Neural cell (in vitro differentiated cells): ENCODE results near the gene PER2. TPM values are rescaled to one million over a fixed set of nuclear protein-coding genes. Genes with fewer than 3 reads are reported as not detected.

Experiments
- H2AFZ ChIP-seq: fragments of 200-600, 300-800 bp; sonication (generic), shearing (Covaris generic); 2 replicates; pipeline ENCODE4 v1.6.0; 2014; ENCODE audit warnings: low read depth, mild to moderate bottlenecking, antibody characterized with exemption, low read length, moderate library complexity
- H3F3A ChIP-seq: fragments of 200-600 bp; shearing (Covaris generic); 2 replicates; pipeline ENCODE4 v1.6.1; 2016; ENCODE audit warnings: mild to moderate bottlenecking, moderate library complexity, mixed read lengths, antibody characterized with exemption, low read length; ENCODE audit not compliant: insufficient read depth, poor library complexity, severe bottlenecking
- H3K27ac ChIP-seq: fragments of 200-600, 300-800 bp; sonication (generic), shearing (Covaris generic); 2 replicates; pipeline ENCODE4 v1.5.1; 2014; ENCODE audit warnings: mild to moderate bottlenecking, low read length, moderate library complexity
- H3K27me3 ChIP-seq: fragments of 300-800, 200-600 bp; sonication (generic), shearing (Covaris generic); 2 replicates; pipeline ENCODE4 v1.6.0; 2014; ENCODE audit warnings: mild to moderate bottlenecking, low read depth, low read length, moderate library complexity; ENCODE audit not compliant: insufficient read depth
- H3K36me3 ChIP-seq: fragments of 300-800, 200-600 bp; sonication (generic), shearing (Covaris generic); 2 replicates; pipeline ENCODE4 v1.5.1; 2014; ENCODE audit warnings: mild to moderate bottlenecking, antibody characterized with exemption, low read length, moderate library complexity; ENCODE audit not compliant: insufficient read depth
- H3K4me2 ChIP-seq: fragments of 300-800, 200-600 bp; sonication (generic), shearing (Covaris generic); 2 replicates; pipeline ENCODE4 v1.6.0; 2014; ENCODE audit warnings: mild to moderate bottlenecking, low read length
- H3K4me3 ChIP-seq: fragments of 300-800, 200-600 bp; sonication (generic), shearing (Covaris generic); 2 replicates; pipeline ENCODE4 v1.5.1; 2014; ENCODE audit warnings: mild to moderate bottlenecking, low read length, moderate library complexity
- H3K79me2 ChIP-seq: fragments of 200-600 bp; shearing (Covaris generic); replicated peaks from 2 replicates; pipeline ENCODE4 v1.6.0; 2014; ENCODE audit warnings: mild to moderate bottlenecking, low read length, moderate library complexity; ENCODE audit not compliant: insufficient read depth
- H3K9ac ChIP-seq: fragments of 300-800, 200-600 bp; sonication (generic), shearing (Covaris generic); 2 replicates; pipeline ENCODE4 v1.6.1; 2016; ENCODE audit warnings: mild to moderate bottlenecking, low read length, mixed read lengths
- H3K9me2 ChIP-seq: fragments of 200-600 bp; shearing (Covaris generic); 2 replicates; pipeline ENCODE4 v1.6.1; 2016; ENCODE audit warnings: mild to moderate bottlenecking, low read length, mixed read lengths; ENCODE audit not compliant: insufficient read depth
- H3K9me3 ChIP-seq: fragments of 200-600, 300-800 bp; sonication (generic), shearing (Covaris generic); 2 replicates; pipeline ENCODE4 v1.6.1; 2016; ENCODE audit warnings: mild to moderate bottlenecking, mixed run types, low read length, moderate library complexity, mixed read lengths
- H4K20me1 ChIP-seq: fragments of 200-600 bp; shearing (Covaris generic); 2 replicates; pipeline ENCODE4 v1.6.1; 2016; ENCODE audit warnings: mild to moderate bottlenecking, mixed run types; ENCODE audit not compliant: insufficient read depth
- EP300 ChIP-seq: fragments of 450-650 bp; conservative IDR thresholded peaks from 2 replicates; pipeline ENCODE4 v1.6.1; 2014; ENCODE audit warnings: antibody characterized with exemption, mild to moderate bottlenecking, moderate library complexity; ENCODE audit not compliant: poor library complexity, severe bottlenecking
- EZH2 ChIP-seq: fragments of 200-600, 300-800 bp; shearing (Covaris generic), sonication (generic); IDR thresholded peaks from 2 replicates; pipeline ENCODE4 v1.6.1; 2014; ENCODE audit warnings: antibody characterized with exemption, low read length, borderline replicate concordance, mild to moderate bottlenecking; ENCODE audit not compliant: insufficient read depth, poor library complexity, severe bottlenecking
- MXI1 ChIP-seq: fragments of 450-650 bp; conservative IDR thresholded peaks from 2 replicates; pipeline ENCODE4 v1.6.1; 2014; ENCODE audit warnings: antibody characterized with exemption, mild to moderate bottlenecking; ENCODE audit not compliant: poor library complexity, severe bottlenecking
- POLR2AphosphoS5 ChIP-seq: IDR thresholded peaks from 2 replicates; pipeline ENCODE4 v1.6.1; 2012
- RAD21 ChIP-seq: fragments of 450-650 bp; conservative IDR thresholded peaks from 2 replicates; pipeline ENCODE4 v1.6.1; 2014; ENCODE audit warnings: antibody characterized with exemption, mild to moderate bottlenecking, moderate library complexity
- REST ChIP-seq: IDR thresholded peaks from 2 replicates; pipeline ENCODE4 v1.6.1; 2012; ENCODE audit warnings: borderline replicate concordance
- SMC3 ChIP-seq: fragments of 450-650 bp; conservative IDR thresholded peaks from 2 replicates; pipeline ENCODE4 v1.6.1; 2014; ENCODE audit warnings: antibody characterized with exemption, mild to moderate bottlenecking, moderate library complexity; ENCODE audit not compliant: poor library complexity
- TAF1 ChIP-seq: IDR thresholded peaks from 2 replicates; pipeline ENCODE4 v1.6.1; 2012; ENCODE audit warnings: low read depth
- polyA plus RNA-seq: library from polyadenylated mRNA; depleted of rRNA; stranded (reverse); fragments of >200 nt; gene quantifications from 2 replicates; pipeline ENCODE4 v1.2.3, GENCODE V29; 2014
- TF ChIP-seq, protein P1 (sequence below): fragments of 450-650 bp; IDR thresholded peaks from 2 replicates; pipeline ENCODE4 v1.5.1; 2014; ENCODE audit warnings: antibody characterized with exemption, mild to moderate bottlenecking, moderate library complexity; ENCODE audit not compliant: poor library complexity, severe bottlenecking

PER2 gene
- polyA plus RNA-seq, 1 donor from 2014 or later: 3.2 TPM

GRCh38 chr2:238286987-238287736 is 1.2 kb downstream of the PER2 start:
- Histone ChIP-seq H3K4me3 (peak overlapping the region; percentile 97), H3K9me3 (no peaks in the 10 kb centered on the region), H3K9ac (peak overlapping the region; percentile 76), H3K36me3 (no peaks in the 10 kb centered on the region), H3K9me2 (no peaks in the 10 kb centered on the region), H2AFZ (no peak overlapping the region), H3K27me3 (no peaks in the 10 kb centered on the region), H3K4me2 (peak overlapping the region; percentile 71), H3F3A (no peaks in the 10 kb centered on the region), H3K79me2 (peaks cover 17% of the 10 kb centered on the region), H4K20me1 (no peaks in the 10 kb centered on the region), H3K27ac (no peak overlapping the region)
- TF ChIP-seq POLR2AphosphoS5 (no peak), MXI1 (no peak), RAD21 (no peak), TAF1 (no peak), REST (no peak), SMC3 (no peak), EZH2 (no peak), EP300 (no peak)
- TF ChIP-seq, protein P1, sequence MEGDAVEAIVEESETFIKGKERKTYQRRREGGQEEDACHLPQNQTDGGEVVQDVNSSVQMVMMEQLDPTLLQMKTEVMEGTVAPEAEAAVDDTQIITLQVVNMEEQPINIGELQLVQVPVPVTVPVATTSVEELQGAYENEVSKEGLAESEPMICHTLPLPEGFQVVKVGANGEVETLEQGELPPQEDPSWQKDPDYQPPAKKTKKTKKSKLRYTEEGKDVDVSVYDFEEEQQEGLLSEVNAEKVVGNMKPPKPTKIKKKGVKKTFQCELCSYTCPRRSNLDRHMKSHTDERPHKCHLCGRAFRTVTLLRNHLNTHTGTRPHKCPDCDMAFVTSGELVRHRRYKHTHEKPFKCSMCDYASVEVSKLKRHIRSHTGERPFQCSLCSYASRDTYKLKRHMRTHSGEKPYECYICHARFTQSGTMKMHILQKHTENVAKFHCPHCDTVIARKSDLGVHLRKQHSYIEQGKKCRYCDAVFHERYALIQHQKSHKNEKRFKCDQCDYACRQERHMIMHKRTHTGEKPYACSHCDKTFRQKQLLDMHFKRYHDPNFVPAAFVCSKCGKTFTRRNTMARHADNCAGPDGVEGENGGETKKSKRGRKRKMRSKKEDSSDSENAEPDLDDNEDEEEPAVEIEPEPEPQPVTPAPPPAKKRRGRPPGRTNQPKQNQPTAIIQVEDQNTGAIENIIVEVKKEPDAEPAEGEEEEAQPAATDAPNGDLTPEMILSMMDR: no peak

DNA sequence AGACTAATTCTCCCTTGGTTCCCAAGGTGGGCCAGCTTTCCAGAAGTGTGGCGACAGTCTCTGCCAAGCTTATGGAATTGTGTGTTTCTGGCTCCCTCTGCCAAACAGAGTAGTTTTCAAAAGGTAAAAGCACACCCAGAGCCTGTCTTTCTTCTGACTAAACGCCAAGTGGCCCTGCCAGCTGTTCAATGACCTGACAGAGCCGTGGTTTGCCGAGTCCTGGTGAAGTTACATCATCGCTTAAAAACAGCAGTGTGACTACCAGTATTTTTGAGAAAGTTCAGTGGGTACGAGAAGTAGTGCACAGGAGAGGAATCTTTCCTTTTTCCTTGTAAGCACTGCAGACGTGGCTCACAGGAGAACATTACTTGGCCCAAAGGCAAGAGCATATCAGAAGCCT is 1.9 kb downstream of the PER2 start:
- no peak overlapping the region for H2AFZ ChIP-seq
- H3K4me2 ChIP-seq: no peak overlapping the region
- H3K79me2 ChIP-seq: peaks cover 17% of the 10 kb centered on the region
- no peaks in the 10 kb centered on the region for H3K27me3 ChIP-seq
- no peak overlapping the region for H3K27ac ChIP-seq
- no peaks in the 10 kb centered on the region for H4K20me1 ChIP-seq
- no peaks in the 10 kb centered on the region for H3F3A ChIP-seq
- no peaks in the 10 kb centered on the region for H3K9me3 ChIP-seq
- H3K36me3 ChIP-seq: no peaks in the 10 kb centered on the region
- H3K4me3 ChIP-seq: peak overlapping the region; percentile 97
- H3K9me2 ChIP-seq: no peaks in the 10 kb centered on the region
- H3K9ac ChIP-seq: no peak overlapping the region
- TF ChIP-seq, protein P1: no peak
- TF ChIP-seq EZH2: no peak
- no peak for TF ChIP-seq TAF1
- TF ChIP-seq RAD21: no peak
- TF ChIP-seq POLR2AphosphoS5: no peak
- no peak for TF ChIP-seq REST
- no peak for TF ChIP-seq EP300
- TF ChIP-seq SMC3: no peak
- TF ChIP-seq MXI1: no peak
